ENCODE results near the gene SAMD4B.
A peak's percentile ranks its signal among the peaks of the same experiment; 100 is the strongest.
"Not testable (repeated sequence)": the region's sequence is repeated elsewhere in the genome, so short reads cannot be mapped to it uniquely, and the experiment has no call there.

The SAMD4B gene

GRCh38 chr19:39339674-39340073, 2.5 kb upstream of the SAMD4B start:
- no peak for DNase-seq

DNA sequence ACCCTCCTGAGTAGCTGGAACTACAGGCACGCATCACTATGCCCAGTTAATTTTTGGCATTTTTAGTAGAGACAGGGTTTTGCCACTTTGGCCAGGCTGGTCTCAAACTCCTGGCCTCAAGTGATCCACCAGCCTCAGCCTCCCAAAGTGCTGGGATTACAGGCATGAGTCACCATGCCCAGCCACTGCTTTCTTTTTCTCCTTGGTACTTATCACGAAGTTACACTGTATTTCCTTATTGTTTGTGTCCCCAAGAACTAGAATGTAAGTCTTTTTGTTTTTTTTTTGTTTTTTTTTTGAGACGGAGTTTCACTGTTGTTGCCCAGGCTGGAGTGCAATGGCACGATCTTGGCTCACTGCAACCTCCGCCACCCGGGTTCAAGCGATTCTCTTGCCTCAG, 2.1 kb upstream of the SAMD4B start:
- DNase-seq, result not testable (repeated sequence)

- no peak for DNase-seq
These were observed 997 bp upstream of the SAMD4B start for GRCh38 chr19:39341129-39341718.

DNA sequence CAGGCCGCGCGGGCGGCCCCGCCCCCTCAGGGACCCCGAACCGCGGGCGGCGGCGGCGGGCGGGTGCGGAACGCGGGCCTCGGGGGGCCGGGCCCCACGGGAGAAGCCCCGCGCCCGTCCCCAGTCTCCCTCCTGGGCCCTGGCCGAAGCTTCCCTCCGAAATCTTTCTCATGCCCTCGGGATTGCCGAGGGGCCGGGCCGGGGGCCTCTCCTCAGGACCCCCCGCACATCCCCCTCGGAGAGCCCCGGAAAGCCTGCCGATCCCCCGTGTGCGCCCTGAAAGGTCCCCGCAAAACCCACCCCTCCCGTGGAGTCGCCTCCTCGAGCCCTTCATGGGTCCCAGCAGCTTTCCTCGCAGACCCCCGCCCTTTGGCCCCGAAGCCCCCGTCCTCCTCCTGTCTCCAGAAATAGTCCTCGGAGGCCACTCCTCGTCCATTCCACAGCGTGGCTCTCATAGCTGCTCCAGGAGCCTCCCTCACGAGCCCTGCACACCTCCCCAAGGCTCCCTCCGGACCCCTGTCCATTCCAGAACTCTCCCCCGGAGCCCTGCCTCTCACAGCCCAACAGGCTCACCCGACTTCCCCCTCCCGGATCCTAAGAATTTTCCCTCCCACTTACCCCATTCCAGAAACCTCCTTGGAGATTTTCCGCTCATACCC, 555 bp downstream of the SAMD4B start:
- no peak for DNase-seq

- DNase-seq, result no peak
These were observed 3.7 kb downstream of the SAMD4B start for GRCh38 chr19:39345956-39346355.

- DNase-seq, result no peak
These were observed 5.3 kb downstream of the SAMD4B start for GRCh38 chr19:39347332-39348164.

GRCh38 chr19:39349326-39349725, 7.1 kb downstream of the SAMD4B start:
- DNase-seq, result no peak

GRCh38 chr19:39350156-39350555, 7.9 kb downstream of the SAMD4B start:
- no peak for DNase-seq

DNA sequence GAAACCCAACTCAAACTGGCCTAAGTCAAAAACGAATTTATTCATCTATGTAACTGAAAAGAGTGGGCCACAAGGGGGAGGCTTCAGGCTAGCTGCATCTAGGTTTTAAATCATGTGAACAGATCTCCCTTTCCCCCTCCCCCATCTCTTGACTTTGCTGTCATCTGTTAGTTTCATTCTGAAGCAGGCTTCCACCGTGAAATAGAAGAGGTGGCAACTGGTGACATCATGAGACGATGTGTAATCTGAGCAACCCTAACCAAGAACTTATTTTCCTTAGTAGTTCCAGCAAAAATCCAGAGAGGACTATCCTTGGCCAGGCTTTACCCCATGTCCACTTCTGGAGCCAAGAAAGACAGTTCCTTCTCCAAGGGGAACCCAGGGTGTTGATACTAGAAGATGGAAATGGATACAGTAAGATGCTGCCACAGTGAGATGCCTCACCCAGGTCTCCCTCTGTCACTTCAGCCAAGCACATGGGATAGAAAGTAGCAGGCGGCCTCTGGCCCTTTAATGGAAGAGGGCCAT, 9.4 kb downstream of the SAMD4B start:
- DNase-seq, result peak in 1 of 4 experiments; percentile 13

GRCh38 chr19:39352381-39353255, 10.4 kb downstream of the SAMD4B start:
- DNase-seq, result no peak

GRCh38 chr19:39355253-39355652, 13.0 kb downstream of the SAMD4B start:
- no peak for DNase-seq

GRCh38 chr19:39356073-39356472, 13.9 kb downstream of the SAMD4B start:
- no peak for DNase-seq

GRCh38 chr19:39356647-39357046, 14.4 kb downstream of the SAMD4B start:
- no peak for DNase-seq

GRCh38 chr19:39359026-39359425, 16.8 kb downstream of the SAMD4B start:
- no peak for DNase-seq

DNA sequence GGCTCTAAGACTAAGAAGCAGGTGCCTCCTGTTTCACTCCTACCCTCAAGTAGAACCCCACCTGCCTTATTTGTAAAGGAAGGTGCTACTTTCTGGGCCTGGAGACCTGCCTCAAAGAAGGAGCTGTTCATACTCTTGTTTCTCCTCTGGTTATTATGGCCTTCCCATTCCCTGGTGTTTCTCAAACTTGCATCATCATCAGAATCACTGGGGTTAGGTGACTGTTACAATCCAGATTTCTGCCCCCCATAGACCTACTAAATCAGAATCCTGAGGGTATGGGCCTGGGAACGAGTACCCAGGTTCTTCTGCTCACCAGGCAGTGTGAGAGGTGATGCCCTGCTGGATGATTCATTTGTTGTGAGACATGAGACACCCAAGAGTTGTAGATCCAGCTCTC, 18.4 kb downstream of the SAMD4B start:
- no peak for DNase-seq

GRCh38 chr19:39362682-39363657, 20.7 kb downstream of the SAMD4B start:
- no peak for DNase-seq

DNA sequence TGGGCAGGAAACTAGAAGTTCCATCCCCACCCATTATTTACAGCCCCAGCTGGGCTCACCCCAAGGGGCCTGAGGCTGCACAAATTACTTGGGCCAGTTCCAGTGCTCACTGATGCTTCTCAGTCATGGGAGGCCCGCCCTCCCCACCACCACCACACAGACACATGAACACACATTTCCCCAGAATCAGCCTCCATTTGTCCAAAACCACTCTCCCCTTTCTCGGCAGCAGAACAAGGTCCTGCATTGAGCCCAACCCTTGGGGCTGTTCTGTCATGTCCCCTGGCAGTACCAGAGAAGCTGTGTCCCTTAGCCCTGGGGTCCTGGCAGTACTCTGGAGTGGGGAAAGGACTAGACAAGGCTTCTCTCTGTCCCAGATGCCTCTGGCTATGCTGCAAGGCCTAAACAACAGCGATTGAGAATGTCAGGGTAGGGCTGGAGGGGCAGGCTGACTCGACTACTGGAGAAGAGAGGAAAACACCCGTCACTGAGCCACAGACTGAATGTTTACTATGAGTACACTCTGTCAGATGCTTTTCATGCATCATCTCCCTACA, 21.8 kb downstream of the SAMD4B start:
- DNase-seq, result no peak

DNA sequence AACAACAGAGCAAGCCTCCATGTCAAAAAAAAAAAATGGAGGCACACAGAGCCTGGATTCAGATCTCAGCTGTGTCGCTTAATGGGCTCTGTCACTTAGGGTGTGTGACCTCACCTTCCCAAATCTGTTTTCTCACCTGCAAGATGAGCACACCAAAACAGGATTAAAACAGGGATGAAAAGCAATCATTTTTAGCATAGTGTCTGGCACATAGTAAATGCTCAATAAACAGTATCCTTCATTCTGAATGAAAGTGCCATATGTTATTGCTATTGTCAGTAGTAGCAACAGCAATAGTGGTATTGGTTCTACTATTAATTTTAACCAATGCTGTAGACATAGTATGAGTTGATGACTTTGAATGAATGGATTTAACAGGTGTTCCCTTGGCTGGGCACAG, 23.3 kb downstream of the SAMD4B start:
- no peak for DNase-seq

DNA sequence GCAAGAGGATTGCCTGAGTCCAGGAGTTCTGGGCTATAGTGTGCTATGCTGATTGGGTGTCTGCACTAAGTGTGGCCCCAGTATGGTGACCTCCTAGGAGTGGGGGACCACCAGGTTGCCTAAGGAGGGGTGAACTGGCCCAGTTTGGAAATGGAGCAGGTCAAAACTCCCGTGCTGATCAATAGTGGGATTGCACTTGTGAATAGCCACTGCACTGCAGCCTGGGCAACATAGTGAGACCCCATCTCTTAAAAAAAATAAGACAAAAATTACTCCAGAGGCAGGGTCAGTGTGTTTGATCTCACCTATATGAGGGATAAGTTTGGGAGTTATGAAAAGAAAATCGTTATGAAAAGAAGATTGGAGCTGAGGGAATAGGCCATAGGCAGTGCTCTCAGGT, 27.0 kb downstream of the SAMD4B start:
- DNase-seq, result no peak

GRCh38 chr19:39370735-39371134, 28.5 kb downstream of the SAMD4B start:
- no peak for DNase-seq

Data from activated CD4-positive, CD25-positive, alpha-beta regulatory T cell (primary cell).